CD14-positive monocyte (primary cell): ENCODE data around the gene KHDC4. TPM values are rescaled to one million over a fixed set of nuclear protein-coding genes. Genes with fewer than 3 reads are reported as not detected.
A peak's percentile ranks its signal among the peaks of the same experiment; 100 is the strongest.

ENCODE experiments used
- DNase-seq, 3 donors: peaks; one replicate each; pipeline ENCODE4 v3.0.0-alpha.2; 2011 to 2022
- H2AFZ ChIP-seq: 2 replicates; pipeline ENCODE4 v1.6.0; 2012; ENCODE audit warnings: mild to moderate bottlenecking, low read depth, low read length, inconsistent platforms; ENCODE audit not compliant: insufficient read depth, poor library complexity, severe bottlenecking
- H3K27ac ChIP-seq, 2 donors: 1 replicate in 1 of 2; 2 replicates in 1 of 2; pipeline ENCODE4 v1.5.1; 2012 to 2013; ENCODE audit warnings: low read length in 2 of 2, control low read depth in 1 of 2, inconsistent platforms in 1 of 2, low read depth in 1 of 2, mild to moderate bottlenecking in 1 of 2
- H3K27me3 ChIP-seq, 2 donors: one replicate each; pipeline versions ENCODE4 v1.6.0 to v1.6.1; 2011 to 2013; ENCODE audit warnings: low read length in 2 of 2; ENCODE audit not compliant: control insufficient read depth in 2 of 2, insufficient read depth in 2 of 2
- H3K36me3 ChIP-seq, 2 donors: replicated peaks in 1 of 2; 1 replicate in 1 of 2; 2 replicates in 1 of 2; pipeline versions ENCODE4 v1.5.1 to v1.6.1; 2012 to 2013; ENCODE audit warnings: low read length in 2 of 2, control low read depth in 1 of 2, inconsistent platforms in 1 of 2, mild to moderate bottlenecking in 1 of 2; ENCODE audit not compliant: insufficient read depth in 2 of 2, control insufficient read depth in 1 of 2
- H3K4me1 ChIP-seq, 2 donors: 1 replicate in 1 of 2; 2 replicates in 1 of 2; pipeline versions ENCODE4 v1.5.1 to v1.6.1; 2012 to 2013; ENCODE audit warnings: low read length in 2 of 2, control low read depth in 1 of 2, inconsistent platforms in 1 of 2, mild to moderate bottlenecking in 1 of 2, moderate library complexity in 1 of 2; ENCODE audit not compliant: insufficient read depth in 2 of 2, control insufficient read depth in 1 of 2
- H3K4me2 ChIP-seq: replicated peaks from 2 replicates; pipeline ENCODE3; 2012; ENCODE audit warnings: low read length, moderate library complexity, mild to moderate bottlenecking; ENCODE audit not compliant: poor library complexity, severe bottlenecking; ENCODE audit errors: extremely low read depth
- H3K4me3 ChIP-seq, 3 experiments: fragments of 200-600 bp in 1 of 3; sonication (generic) in 1 of 3; replicated peaks in 1 of 3; 1 replicate in 2 of 3; 2 replicates in 1 of 3; pipeline ENCODE4 v1.5.1; 2011 to 2013; ENCODE audit warnings: low read length in 3 of 3, mild to moderate bottlenecking in 3 of 3, control low read depth in 2 of 3, low read depth in 2 of 3, inconsistent platforms in 1 of 3, moderate library complexity in 1 of 3
- H3K79me2 ChIP-seq: 2 replicates; pipeline ENCODE4 v1.6.0; 2012; ENCODE audit warnings: mild to moderate bottlenecking, control low read depth, inconsistent platforms, low read length, moderate library complexity; ENCODE audit not compliant: insufficient read depth
- H3K9ac ChIP-seq: 2 replicates; pipeline ENCODE4 v1.6.0; 2017; ENCODE audit warnings: low read length, mild to moderate bottlenecking; ENCODE audit not compliant: insufficient read depth, poor library complexity, severe bottlenecking
- H3K9me3 ChIP-seq, 2 donors: replicated peaks in 1 of 2; 1 replicate in 1 of 2; 2 replicates in 1 of 2; pipeline versions ENCODE4 v1.5.1 to v1.6.1; 2012 to 2013; ENCODE audit warnings: low read length in 2 of 2, control low read depth in 1 of 2; ENCODE audit not compliant: control insufficient read depth in 1 of 2, insufficient read depth in 1 of 2
- H4K20me1 ChIP-seq: 2 replicates; pipeline ENCODE4 v1.6.0; 2012; ENCODE audit warnings: mild to moderate bottlenecking, low read length, control low read depth, moderate library complexity; ENCODE audit not compliant: insufficient read depth
- H3K27ac Mint-ChIP-seq, 7 donors: one replicate each; pipeline ENCODE4 v1.8.0; 2020; ENCODE audit warnings: mild to moderate bottlenecking in 7 of 7, mixed read lengths in 7 of 7, moderate library complexity in 6 of 7, inconsistent platforms in 2 of 7
- H3K27me3 Mint-ChIP-seq, 3 donors: one replicate each; pipeline ENCODE4 v1.8.0; 2021 to 2022; ENCODE audit warnings: low read depth in 3 of 3, mild to moderate bottlenecking in 3 of 3, mixed read lengths in 3 of 3, moderate library complexity in 3 of 3, inconsistent platforms in 1 of 3
- H3K36me3 Mint-ChIP-seq, 2 donors: one replicate each; pipeline ENCODE4 v1.8.0; 2020; ENCODE audit warnings: mixed read lengths in 2 of 2, inconsistent platforms in 1 of 2, mild to moderate bottlenecking in 1 of 2
- H3K4me1 Mint-ChIP-seq: one replicate; pipeline ENCODE4 v1.8.0; 2020; ENCODE audit warnings: mild to moderate bottlenecking, mixed read lengths
- H3K4me3 Mint-ChIP-seq, 2 donors: one replicate each; pipeline ENCODE4 v1.8.0; 2020; ENCODE audit warnings: mild to moderate bottlenecking in 2 of 2, mixed read lengths in 2 of 2, moderate library complexity in 1 of 2
- H3K9me3 Mint-ChIP-seq, 7 donors: one replicate each; pipeline ENCODE4 v1.8.0; 2020 to 2022; ENCODE audit warnings: mixed read lengths in 7 of 7, mild to moderate bottlenecking in 6 of 7, moderate library complexity in 6 of 7, inconsistent platforms in 2 of 7
- WGBS: methylation state at CpG from one replicate; pipeline ENCODE4 v1.1.5; 2013; ENCODE audit warnings: missing lambda C conversion rate; ENCODE audit not compliant: insufficient coverage; 5-methylcytosine and 5-hydroxymethylcytosine counted together
- intact Hi-C, 2 donors: fragments of 100-400 bp; cut with micrococcal nuclease; formaldehyde crosslinking; loops; one replicate each; pipeline versions ENCODE4 v1.15.0 to v1.15.1; 2023
- polyA plus RNA-seq, 3 donors: library from polyadenylated mRNA; depleted of rRNA in 1 of 3; unstranded in 2 of 3; stranded (reverse) in 1 of 3; fragments of 300-500 nt in 2 of 3; fragments of >200 nt in 1 of 3; fragmentation: Illumina TruSeq in 2 of 3; gene quantifications; 1 replicate in 2 of 3; 2 replicates in 1 of 3; pipeline ENCODE4 v1.2.3, GENCODE V29; 2012 to 2021
- TF ChIP-seq, protein P1 (sequence below): fragments of 200-600 bp; IDR thresholded peaks from one replicate; pipeline ENCODE4 v1.8.0; 2022; ENCODE audit warnings: antibody characterized with exemption, mild to moderate bottlenecking

The KHDC4 gene
- polyA plus RNA-seq, 3 donors = 3.4 to 22.0 (median 3.5) TPM

DNA sequence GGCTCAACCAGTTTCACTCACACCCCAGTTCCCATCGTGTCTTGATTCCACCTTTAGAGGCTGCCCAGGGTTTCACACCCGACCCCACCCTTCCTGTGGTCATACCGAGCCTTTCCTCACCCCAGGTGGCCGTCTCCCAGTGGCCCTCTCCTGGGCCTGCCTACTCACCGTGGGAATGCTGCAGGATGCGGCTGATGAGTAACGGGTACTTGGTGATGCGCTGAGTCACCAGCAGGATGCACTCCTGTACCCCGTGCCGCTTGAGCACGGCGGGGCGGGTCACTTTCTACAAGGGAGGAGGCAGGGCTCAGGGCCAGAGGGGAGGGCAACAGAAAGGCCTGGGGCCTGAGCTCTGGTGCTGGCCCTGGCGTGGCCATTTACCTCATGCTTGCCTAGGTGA lies 27.7 kb upstream of the KHDC4 start:
- H3K27ac Mint-ChIP-seq = peak overlapping the region; percentile 93 to 99 (median 97)
- H3K36me3 Mint-ChIP-seq = peaks cover 85 to 97% of the 10 kb centered on the region in 2 donors
- no peak overlapping the region for H2AFZ ChIP-seq
- DNase-seq = peak; percentile 85 to 95 (median 86)
- H3K4me3 ChIP-seq = peak overlapping the region in 1 of 3 experiments; percentile 5
- H3K36me3 ChIP-seq = peaks cover 95 to 99% of the 10 kb centered on the region in 2 donors
- no peak overlapping the region for H3K4me2 ChIP-seq
- peak overlapping the region; percentile 60 for H3K9ac ChIP-seq
- peak overlapping the region; percentile 91 to 93 for H3K27ac ChIP-seq
- H3K4me1 Mint-ChIP-seq = peaks cover 46% of the 10 kb centered on the region
- TF ChIP-seq, protein P1, sequence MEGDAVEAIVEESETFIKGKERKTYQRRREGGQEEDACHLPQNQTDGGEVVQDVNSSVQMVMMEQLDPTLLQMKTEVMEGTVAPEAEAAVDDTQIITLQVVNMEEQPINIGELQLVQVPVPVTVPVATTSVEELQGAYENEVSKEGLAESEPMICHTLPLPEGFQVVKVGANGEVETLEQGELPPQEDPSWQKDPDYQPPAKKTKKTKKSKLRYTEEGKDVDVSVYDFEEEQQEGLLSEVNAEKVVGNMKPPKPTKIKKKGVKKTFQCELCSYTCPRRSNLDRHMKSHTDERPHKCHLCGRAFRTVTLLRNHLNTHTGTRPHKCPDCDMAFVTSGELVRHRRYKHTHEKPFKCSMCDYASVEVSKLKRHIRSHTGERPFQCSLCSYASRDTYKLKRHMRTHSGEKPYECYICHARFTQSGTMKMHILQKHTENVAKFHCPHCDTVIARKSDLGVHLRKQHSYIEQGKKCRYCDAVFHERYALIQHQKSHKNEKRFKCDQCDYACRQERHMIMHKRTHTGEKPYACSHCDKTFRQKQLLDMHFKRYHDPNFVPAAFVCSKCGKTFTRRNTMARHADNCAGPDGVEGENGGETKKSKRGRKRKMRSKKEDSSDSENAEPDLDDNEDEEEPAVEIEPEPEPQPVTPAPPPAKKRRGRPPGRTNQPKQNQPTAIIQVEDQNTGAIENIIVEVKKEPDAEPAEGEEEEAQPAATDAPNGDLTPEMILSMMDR = no peak
- H3K9me3 ChIP-seq = no peaks in the 10 kb centered on the region
- H3K9me3 Mint-ChIP-seq = no peaks in the 10 kb centered on the region
- peak overlapping the region in 1 of 2 donors; percentile 49 for H3K4me3 Mint-ChIP-seq
- intact Hi-C loops = loop anchor here (2.0 kb wide), 3 partner anchors 15 to 29 kb away; no protein-coding TSS in a partner anchor
- peaks cover 50 to 51% of the 10 kb centered on the region in 2 donors for H3K4me1 ChIP-seq
- peaks cover 96% of the 10 kb centered on the region for H4K20me1 ChIP-seq
- H3K79me2 ChIP-seq = peaks cover 97% of the 10 kb centered on the region
- H3K27me3 ChIP-seq = no peaks in the 10 kb centered on the region
- WGBS = 7% methylated on average over 12 of the region's 14 CpGs
- H3K27me3 Mint-ChIP-seq = no peaks in the 10 kb centered on the region

DNA sequence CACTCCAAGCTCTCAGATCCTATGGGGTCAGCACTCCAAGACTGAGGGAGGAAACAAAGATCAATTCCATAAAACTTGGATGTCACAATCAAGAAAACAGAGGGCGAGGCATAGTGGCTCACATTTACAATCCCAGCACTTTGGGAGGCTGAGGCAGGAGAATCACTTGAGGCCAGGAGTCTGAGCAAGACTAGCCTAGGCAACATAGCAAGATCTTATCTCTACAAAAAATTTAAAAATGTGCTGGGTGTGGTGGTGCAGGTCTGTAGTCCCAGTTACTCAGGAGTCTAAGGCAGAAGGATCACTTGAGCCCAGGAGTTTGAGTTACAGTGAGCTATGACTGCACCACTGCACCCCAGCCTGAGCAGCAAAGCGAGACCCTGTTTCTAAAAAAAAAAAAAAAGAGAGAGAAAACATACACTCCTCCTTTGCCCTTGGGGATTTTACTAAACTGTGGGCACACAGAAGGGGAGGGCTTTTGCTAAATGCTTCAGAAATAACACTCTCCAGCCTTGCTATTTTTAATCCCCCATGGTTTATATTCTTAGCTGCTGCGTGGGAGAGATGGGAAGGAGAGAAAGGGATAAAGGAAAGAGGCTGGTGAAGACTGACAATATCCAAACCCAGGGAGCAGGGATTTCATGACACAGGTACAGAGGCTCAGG lies 26.0 kb upstream of the KHDC4 start:
- peaks cover 35 to 37% of the 10 kb centered on the region in 2 donors for H3K4me1 ChIP-seq
- H3K4me1 Mint-ChIP-seq = peaks cover 32% of the 10 kb centered on the region
- WGBS = 100% methylated on average over 1 of the region's 3 CpGs
- H3K9me3 ChIP-seq = no peaks in the 10 kb centered on the region
- intact Hi-C loops = loop anchor here in 1 of 2 donors (2.0 kb wide), 1 partner anchor 13 kb away; no protein-coding TSS in a partner anchor
- no peaks in the 10 kb centered on the region for H3K27me3 Mint-ChIP-seq
- H3K36me3 ChIP-seq = peaks cover 94 to 99% of the 10 kb centered on the region in 2 donors
- H3K4me3 Mint-ChIP-seq = no peak overlapping the region
- no peak for DNase-seq
- H3K4me3 ChIP-seq = no peak overlapping the region
- H3K27me3 ChIP-seq = no peaks in the 10 kb centered on the region
- peaks cover 78 to 96% of the 10 kb centered on the region in 2 donors for H3K36me3 Mint-ChIP-seq
- peak overlapping the region; percentile 54 to 98 (median 94) for H3K27ac Mint-ChIP-seq
- no peak overlapping the region for H3K9ac ChIP-seq
- TF ChIP-seq, protein P1 = no peak
- peak overlapping the region in 1 of 2 donors; percentile 93 for H3K27ac ChIP-seq
- peaks cover 97% of the 10 kb centered on the region for H3K79me2 ChIP-seq
- H4K20me1 ChIP-seq = peaks cover 96% of the 10 kb centered on the region
- H2AFZ ChIP-seq = no peak overlapping the region
- no peaks in the 10 kb centered on the region for H3K9me3 Mint-ChIP-seq
- H3K4me2 ChIP-seq = no peak overlapping the region
